ENCODE measurements around the gene ZNF845.
"Not testable (repeated sequence)": the region's sequence is repeated elsewhere in the genome, so short reads cannot be mapped to it uniquely, and the experiment has no call there.

The ZNF845 gene

GRCh38 chr19:53333463-53334449 is at the start of gene ZNF845:
Gene ZNF845, plus strand, starts transcription at chr19:53333749. Its CDS starts 7,559 bp downstream, at chr19:53341308.
- peak; percentile 95 for DNase-seq (ENCODE audit: low spot score)

GRCh38 chr19:53285087-53285486 is 48.5 kb upstream of the ZNF845 start:
- DNase-seq (ENCODE audit: low spot score), result no peak

DNA sequence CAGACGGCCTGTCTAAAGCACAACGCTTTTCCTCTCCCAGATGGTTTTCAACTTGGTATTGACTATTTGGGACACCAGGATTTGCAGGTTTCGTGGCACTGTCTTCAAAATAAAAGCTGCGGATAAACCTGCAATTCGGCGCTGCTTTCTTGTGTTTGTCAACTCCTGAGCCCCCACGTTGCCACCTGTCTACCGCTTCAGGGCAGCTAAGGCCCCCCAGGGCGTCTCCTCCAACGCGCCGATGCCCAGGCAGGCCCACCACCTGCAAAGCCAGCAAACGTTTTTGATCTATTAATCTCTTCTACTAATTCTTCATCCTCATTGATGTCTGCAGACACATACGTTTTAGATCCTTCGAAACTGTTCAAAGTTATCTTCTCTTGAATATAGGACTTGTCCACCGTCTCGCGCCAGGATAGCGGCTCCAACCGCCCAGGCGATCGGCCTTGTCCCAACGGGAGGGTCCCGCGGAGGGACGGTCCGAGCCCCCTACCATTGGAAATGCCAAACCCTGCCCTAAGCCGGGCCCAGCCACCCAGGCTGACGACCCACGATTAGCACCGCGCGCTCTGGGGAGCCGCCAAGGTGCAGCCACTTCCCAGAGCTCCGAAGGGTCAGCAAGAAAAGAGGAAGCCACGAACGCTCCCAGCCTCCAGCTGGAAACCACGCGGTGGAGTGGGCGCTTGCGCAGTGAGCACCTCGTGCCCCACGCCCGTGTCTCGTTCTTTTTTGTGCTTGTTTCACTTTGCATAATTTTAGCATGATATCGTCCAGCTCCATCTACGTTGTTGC is 42.6 kb upstream of the ZNF845 start:
- no peak for DNase-seq (ENCODE audit: low spot score)

DNA sequence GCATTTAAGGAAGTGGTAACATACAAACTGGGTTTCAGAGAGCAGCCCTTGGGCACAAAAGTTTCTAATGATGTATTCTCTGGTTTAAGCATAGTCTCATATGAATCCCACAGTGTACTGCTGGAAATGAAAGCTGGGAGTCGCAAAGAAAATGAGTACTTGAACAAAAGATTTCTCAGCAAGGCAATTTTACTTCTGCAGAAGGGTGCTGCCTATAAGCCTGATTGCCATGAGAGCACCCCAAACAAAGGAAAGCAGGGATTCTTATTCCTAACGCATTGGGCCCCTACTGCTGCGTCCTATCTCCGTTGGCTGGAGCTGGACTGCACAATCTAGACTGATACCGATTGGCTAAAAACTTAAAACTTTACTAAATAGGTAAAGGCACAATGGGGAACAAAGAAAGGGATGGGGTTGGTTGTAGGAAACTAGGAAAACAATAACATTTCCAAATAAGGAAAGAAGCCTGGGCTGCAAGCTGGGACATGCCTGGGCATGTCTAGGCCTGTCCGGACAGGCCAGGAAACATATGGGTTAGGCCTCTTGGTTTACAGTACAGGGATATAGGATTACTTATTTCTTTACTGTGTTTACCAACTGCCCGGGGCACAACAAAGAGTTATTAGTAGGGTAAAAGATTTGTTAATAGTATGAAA is 38.6 kb upstream of the ZNF845 start:
- no peak for DNase-seq (ENCODE audit: low spot score)

- DNase-seq (ENCODE audit: low spot score), result not testable (repeated sequence)
Observed at GRCh38 chr19:53301341-53301740, 32.2 kb upstream of the ZNF845 start.

DNA sequence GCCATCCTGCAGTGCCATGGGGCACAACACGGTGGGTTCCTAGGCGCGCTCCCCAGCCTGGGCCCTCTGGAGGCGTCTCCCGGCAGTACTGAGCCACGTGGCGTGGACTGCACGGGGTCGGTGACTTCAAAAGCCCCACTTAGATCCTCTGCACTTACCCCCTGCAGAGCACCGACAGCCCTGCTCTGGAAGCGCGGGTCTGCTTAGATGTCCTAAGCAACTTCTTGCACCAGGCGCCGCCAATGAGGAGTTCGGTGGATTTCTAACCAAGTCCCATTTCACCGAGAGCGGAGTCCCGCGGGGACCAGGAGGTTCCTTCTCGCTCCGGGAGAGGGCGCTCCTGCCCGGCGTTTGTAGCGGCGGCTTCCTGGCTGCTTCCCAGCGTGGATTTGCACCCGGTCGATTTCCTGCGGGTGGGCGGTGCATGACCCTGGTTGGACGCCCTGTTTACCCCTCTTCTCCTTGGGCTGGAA is 25.2 kb upstream of the ZNF845 start:
- no peak for DNase-seq (ENCODE audit: low spot score)

GRCh38 chr19:53311044-53311443 is 22.5 kb upstream of the ZNF845 start:
- DNase-seq (ENCODE audit: low spot score), result no peak

DNA sequence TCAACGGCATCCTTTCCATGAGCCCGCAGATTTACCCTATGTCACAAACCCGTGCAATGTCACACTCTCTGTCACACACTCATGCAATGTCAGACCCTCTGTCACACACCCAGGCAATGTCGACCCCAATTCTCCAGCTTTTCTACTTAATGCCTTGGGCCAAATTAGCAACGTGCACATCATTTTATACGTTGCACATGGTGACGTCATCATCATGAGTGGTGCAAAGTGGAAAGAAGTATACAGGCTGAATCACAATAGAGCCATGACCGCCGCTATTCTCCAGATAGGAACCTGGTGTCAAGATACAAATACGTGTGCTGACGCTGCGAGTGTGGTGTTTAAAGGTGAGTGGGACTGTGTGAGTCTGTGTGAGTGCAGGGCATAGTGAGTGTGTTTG is 21.7 kb upstream of the ZNF845 start:
- no peak for DNase-seq (ENCODE audit: low spot score)

GRCh38 chr19:53328967-53329366 is 4.6 kb upstream of the ZNF845 start:
- no peak for DNase-seq (ENCODE audit: low spot score)

- no peak for DNase-seq (ENCODE audit: low spot score)
Observed at GRCh38 chr19:53332484-53332883, 1.1 kb upstream of the ZNF845 start.

DNA sequence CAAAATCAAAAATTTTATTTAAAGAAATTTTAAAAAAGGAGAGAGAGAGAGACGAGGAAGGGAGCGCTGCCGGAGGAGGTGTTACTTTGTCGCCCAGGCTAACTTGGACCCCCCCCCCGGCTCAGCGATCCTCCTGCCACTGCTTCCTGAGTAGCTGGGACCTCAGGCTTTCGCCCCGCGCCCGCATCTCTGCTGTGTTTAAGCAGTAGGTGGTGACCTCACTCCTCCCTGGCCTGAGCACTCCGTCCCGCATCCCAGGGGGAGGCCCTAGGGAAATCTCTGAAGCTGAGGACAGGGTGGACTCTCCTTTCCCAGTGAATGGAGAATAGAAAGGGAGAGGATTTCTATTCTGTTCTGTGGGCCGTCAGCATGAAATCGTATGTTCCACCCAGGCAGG is 485 bp upstream of the ZNF845 start:
- DNase-seq (ENCODE audit: low spot score), result peak; percentile 10

DNA sequence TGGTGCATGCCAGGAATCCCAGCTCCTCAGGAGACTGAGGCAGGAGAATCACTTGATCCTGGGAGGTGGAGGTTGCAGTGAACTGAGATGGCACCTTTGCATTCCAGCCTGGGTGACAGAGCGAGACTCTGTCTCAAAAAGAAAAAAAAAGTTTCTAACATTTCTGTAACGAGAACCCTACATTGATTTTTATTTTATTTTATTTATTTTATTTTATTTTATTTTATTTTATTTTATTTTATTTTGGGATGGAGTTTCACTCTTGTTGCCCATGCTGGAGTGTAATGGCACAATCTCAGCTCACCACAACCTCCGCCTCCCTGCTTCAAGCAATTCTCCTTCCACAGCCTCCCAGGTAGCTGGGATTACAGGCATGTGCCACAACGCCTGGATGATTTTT is 10.9 kb downstream of the ZNF845 start:
- not testable (repeated sequence) for DNase-seq (ENCODE audit: low spot score)

DNA sequence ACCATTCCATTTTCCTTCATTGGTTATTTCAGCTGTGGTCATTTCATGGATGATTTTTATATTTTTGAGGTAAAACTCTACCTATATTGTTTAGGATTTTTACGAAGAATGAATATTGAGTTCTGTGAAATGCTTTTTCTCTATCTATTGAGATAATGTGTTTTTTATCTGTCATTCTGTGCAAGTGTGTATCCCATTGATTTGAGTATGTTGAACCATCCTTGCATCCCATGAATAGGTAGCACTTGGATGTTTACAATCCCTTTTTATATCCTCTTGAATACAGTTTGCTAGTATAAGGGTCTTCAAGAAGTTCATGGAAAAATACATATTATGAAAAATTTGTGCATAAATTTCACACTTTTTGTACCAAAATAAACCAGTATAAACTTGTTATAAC is 22.2 kb downstream of the ZNF845 start:
- DNase-seq (ENCODE audit: low spot score), result no peak

DNA sequence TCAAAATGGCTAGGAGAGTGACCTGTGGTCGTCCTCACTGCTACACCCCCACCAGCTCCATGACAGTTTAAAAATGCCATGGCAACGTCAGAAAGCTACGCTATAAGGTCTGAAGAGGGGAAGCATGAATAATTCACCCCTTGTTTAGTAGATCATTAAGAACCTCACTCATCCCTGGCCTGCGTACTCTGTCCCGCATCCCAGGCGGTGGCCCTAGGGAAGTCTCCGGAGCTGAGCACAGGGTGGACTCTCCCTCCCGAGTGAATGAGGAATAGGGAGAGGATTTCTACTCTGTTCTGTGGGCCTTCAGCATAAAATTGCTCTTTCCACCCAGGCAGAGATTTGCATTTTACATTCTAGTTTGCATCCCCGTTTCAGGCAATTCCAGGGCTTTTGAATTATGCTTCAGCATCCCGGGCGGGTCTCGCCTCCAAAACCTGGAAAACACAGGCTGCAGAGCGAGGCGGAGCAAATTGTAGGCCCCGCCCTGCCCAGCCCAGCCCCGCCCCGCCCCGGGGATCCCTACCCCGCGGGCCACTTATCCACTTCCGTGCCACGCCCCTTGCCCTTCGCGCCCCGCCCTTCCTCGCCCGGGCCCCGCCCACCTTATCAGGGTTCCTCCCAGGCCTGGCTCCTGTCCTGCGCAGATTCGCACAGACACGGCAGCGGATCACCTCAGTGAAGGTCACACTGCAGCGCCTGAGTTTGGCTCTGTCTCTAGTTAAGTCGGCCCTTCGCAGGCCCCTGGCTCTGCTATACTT is 24.5 kb downstream of the ZNF845 start:
- DNase-seq (ENCODE audit: low spot score), result no peak

DNA sequence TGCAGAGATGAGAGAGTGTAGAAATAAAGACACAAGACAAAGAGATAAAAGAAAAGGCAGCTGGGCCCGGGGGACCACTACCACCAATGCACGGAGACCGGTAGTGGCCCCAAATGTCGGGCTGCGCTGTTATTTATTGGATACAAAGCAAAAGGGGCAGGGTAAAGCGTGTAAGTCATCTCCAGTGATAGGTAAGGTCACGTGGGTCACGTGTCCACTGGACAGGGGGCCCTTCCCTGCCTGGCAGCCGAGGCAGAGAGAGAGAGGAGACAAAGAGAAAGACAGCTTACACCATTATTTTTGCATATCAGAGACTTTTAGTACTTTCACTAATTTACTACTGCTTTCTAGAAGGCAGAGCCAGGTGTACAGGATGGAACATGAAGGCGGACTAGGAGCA is 26.5 kb downstream of the ZNF845 start:
- not testable (repeated sequence) for DNase-seq (ENCODE audit: low spot score)

GRCh38 chr19:53365134-53365898 is 31.8 kb downstream of the ZNF845 start, which contains the start of gene ZNF525:
Gene ZNF525, plus strand, starts transcription at chr19:53365705. Its CDS starts 6,577 bp downstream, at chr19:53372282.
- peak; percentile 97 for DNase-seq (ENCODE audit: low spot score)

- DNase-seq (ENCODE audit: low spot score), result peak; percentile 37
Observed at GRCh38 chr19:53365899-53366493, 32.4 kb downstream of the ZNF845 start.

DNA sequence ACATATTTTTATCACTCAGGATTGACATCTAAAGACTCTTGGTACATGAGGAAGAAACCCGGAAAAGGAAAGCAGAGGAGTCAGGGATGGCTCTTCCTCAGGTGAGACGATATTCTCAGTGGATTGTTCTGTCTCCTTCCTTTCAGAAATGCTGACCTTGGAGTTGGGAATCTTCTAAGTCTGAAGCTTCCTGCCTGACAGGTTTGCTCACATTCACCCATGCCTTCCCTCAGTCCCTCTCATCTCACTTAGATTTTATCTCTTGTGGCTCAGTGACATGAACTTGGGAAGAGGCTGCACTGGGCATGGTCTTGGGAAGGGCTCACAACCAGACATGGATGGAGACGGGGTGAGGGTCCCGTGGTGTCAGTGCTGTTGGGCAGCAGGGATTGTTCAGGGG is 38.6 kb downstream of the ZNF845 start:
- no peak for DNase-seq (ENCODE audit: low spot score)

DNA sequence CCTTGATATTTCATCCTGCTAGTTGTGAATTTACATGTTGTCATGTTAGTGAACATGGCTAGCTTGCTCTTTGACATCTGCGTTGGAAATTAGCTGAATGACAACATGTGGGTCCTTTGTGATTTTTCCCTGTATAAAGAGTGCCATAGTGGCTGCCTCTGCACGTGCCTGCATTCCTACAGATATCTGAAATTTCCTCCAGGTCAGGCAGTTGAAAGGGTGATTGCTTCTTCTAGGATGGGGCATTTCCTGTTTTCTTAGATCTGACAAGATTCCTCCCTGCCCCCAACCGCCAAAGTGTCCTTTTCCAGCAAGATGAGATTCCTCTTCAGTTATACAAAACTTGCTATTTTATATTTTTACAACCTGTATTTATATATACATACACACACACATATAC is 40.7 kb downstream of the ZNF845 start:
- no peak for DNase-seq (ENCODE audit: low spot score)

DNA sequence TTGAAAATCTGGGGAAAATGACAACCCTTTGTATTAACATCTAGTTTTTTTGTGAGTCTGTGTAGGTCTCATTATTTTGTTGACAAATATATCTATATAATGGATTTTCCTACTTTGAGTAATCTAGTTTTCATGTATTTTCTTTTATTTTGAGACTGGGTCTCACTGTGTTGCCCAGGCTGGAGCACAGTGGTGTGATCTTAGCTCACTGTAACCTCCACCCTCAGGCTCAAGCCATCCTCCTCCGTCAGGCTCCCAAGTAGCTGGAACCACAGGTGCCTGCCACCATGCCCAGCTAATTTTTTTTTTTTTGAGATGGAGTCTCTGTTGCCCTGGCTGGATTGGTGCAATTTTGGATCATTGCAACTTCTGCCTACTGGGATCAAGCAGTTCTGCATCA is 41.2 kb downstream of the ZNF845 start:
- DNase-seq (ENCODE audit: low spot score), result no peak

All from CD4-positive, alpha-beta T cell treated with Interleukin-15 for 4 hours (primary cell).